ENCODE measurements around the gene BASP1.

DNA sequence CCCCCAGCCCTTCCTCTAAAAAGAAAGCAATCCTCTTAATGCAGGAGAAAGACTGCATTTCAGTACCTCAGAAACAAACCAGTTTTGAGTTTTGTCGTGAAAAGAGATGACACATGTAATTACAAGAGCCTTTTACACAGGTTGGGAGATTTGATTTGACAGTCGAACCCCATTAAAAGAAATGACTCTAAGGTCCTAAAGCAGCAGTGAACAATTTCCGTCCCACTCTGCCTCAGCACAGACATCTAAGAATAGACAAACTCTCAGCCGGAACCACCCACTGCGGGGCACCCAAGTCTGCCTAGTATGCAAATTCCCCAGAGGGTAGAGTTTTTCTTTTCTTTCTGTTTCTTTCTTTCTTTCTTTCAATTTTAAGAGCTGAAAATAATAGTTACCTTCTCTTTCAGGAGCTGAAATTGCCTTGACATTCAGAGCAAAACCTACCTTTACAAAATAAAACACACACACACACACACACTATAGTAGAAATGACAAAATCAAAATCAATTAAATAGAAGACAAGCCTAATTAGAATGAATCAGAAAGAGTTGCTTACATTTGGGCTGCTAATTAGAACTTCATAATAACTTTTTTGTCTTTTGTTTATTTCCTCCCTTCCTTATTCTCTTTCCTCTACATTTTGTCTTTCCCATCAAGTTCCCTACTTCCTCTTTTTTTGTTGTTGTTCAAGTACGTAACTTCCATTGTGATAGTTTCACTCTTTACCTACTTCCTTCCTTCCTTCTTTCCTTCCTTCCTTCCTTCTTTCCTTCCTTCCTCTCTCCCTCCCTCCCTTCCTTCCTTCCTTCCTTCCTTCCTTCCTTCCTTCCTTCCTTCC lies 65.1 kb downstream of the BASP1 start:
- TF ChIP-seq, protein P1, sequence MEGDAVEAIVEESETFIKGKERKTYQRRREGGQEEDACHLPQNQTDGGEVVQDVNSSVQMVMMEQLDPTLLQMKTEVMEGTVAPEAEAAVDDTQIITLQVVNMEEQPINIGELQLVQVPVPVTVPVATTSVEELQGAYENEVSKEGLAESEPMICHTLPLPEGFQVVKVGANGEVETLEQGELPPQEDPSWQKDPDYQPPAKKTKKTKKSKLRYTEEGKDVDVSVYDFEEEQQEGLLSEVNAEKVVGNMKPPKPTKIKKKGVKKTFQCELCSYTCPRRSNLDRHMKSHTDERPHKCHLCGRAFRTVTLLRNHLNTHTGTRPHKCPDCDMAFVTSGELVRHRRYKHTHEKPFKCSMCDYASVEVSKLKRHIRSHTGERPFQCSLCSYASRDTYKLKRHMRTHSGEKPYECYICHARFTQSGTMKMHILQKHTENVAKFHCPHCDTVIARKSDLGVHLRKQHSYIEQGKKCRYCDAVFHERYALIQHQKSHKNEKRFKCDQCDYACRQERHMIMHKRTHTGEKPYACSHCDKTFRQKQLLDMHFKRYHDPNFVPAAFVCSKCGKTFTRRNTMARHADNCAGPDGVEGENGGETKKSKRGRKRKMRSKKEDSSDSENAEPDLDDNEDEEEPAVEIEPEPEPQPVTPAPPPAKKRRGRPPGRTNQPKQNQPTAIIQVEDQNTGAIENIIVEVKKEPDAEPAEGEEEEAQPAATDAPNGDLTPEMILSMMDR (IDR thresholded peaks at IDR 0.05), result no peak
- no peak for TF ChIP-seq EP300 (IDR thresholded peaks at IDR 0.05)
